GM19193 (cell line): ENCODE measurements around the gene GLIPR1.

ENCODE experiments used
- POLR2A ChIP-seq: IDR thresholded peaks from 4 replicates; pipeline ENCODE4 v1.6.1; 2011; ENCODE audit not compliant: insufficient read depth, insufficient read length; ENCODE audit errors: extremely low read depth

GLIPR1 gene

DNA sequence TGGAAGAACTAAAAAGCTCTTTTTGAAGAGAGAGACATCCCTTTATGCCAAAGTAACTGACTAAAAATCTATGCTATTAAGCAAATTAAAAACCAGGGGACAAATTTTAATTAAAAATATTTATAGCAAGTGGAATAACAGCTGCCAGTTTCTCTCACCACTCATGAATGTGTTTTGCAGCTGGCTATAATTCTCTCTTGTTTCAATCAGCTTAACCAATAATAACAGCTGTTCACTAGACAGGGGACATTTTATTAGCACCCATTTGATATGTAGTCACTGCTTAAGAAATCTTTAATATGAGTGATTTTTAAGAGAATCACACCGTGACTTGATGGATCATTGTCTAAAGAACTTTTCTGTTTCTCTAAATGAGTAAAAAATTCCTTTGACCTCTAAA, 65.1 kb downstream of the GLIPR1 start:
- no peak for TF ChIP-seq POLR2A

DNA sequence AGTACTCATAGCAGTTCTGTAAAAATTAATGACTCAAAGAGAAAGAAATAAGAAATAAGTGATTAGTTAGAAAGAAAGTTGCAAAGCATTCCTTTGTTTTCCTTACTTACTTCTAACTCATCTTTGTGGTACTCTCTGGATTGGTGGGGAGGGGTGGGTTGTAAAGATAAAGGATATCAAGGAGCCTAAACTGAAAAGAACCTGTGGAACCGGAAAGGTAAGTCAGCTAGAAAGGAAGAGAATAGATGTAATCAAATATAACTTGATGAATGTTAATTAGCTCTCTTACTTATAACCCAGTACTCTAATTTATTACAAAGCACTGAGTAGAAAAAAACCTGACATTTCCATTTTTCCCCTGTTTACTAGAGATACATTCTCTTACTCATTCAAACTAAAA, 68.3 kb downstream of the GLIPR1 start:
- no peak for TF ChIP-seq POLR2A

DNA sequence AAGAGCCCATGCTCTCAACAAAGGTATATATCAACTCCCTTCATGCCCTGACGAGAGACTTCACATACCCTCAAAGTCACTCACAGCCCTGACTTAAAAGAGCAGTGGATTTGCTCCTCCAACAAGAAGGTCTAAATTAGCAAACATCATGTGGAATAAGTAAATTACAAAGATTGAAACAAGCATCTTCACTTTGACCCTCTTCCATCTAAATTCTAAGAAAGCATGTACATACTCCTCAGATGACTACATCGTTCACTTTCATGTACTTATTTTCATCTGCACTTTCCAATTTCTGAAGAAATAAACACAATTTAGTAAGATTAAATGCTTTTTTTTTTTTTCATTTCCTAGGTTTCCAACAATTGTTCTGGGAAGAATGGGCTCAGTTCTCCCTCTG, 69.4 kb downstream of the GLIPR1 start:
- no peak for TF ChIP-seq POLR2A

DNA sequence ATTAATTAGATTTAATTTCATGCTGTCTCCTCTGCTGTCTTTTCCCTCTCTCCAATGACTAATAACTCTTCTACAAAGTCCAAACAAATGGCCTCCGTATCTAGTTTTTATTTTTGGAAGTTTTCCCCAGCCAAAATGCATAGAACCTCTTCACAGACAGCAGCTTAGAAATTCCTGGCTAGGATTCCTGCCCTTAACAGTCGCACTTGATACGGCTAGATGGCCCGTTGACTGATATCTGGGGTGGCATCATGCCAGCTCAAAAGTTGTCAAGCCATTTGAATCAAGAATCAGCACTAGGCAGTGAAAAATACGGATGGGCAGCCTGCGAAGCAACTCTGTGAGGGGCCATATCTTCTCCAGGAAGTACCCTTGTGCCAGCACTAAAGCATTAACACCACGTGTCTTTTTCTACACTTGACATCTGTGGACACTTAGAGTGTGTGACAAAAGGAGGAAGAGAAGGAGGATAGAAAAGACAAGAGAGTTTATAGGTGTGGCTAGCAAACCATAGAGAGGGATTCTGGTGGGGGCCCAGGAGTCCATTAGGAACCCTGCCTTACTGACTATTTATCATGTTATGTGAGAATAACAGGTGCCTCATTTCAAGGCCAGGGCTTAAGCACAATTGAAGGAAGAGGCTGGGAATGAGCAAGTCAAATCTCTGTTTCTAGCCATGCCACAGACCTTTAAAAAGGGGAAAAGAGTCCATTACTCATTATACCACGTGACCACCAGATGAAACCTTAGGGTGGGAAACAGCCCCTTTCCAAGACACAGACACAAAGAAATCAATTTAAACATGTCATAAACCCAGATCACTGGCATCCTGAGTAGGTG, 70.1 kb downstream of the GLIPR1 start:
- TF ChIP-seq POLR2A = no peak

DNA sequence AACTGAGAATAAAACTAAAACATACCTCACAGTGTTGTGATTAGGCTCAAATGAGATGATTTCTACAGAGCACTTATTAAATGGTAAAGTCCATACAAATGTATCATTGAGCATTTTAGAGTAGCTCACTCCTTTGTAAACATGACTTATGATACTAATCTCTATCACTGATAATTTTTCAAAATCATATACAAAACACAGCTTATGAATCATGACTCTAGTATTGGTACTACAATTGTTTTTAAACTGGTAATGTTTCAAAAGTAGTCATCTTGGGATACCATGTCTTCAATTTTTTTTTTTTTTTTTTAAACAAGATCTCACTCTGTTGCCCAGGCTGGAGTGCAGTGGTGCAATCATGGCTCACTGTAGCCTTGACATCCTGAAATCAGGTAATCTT, 70.9 kb downstream of the GLIPR1 start:
- TF ChIP-seq POLR2A = no peak

DNA sequence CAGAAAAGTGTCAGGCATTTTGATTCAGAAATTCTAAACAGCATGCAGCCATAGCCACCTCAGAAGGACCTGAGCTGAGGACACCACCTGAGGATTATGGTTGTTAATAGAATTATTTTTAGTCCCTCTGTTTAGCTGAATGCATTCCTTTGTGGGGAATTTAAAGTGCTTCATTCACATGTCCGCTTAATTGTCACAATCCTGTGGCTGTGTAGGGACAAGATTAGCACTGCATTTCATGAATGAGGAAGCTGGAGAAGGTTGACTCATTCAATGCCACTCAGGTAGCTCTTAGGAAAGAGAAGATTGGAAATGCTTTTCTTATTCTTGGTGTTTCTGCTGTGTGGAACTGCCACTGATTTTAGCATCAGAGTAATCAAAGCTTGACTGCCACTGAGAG, 72.8 kb downstream of the GLIPR1 start:
- no peak for TF ChIP-seq POLR2A
